HG03571 (cell line): Measurements from ENCODE around the gene NSMCE4A.
"Not testable (repeated sequence)": the region's sequence is repeated elsewhere in the genome, so short reads cannot be mapped to it uniquely, and the experiment has no call there.

ENCODE experiments used
- ATAC-seq: cut with Tn5 transposase; IDR thresholded peaks from one replicate; pipeline ENCODE4 v1.9.1; 2021; ENCODE audit not compliant: unreplicated experiment

The NSMCE4A gene

GRCh38 chr10:121990015-121990677 lies 15.1 kb upstream of the NSMCE4A start:
- no peak for ATAC-seq

GRCh38 chr10:121988361-121989324 lies 13.6 kb upstream of the NSMCE4A start, which contains the start of gene TACC2:
TSS of gene TACC2 (plus strand) at chr10:121989163. CDS start at chr10:122021982, 32,819 bp downstream.
- no peak for ATAC-seq

DNA sequence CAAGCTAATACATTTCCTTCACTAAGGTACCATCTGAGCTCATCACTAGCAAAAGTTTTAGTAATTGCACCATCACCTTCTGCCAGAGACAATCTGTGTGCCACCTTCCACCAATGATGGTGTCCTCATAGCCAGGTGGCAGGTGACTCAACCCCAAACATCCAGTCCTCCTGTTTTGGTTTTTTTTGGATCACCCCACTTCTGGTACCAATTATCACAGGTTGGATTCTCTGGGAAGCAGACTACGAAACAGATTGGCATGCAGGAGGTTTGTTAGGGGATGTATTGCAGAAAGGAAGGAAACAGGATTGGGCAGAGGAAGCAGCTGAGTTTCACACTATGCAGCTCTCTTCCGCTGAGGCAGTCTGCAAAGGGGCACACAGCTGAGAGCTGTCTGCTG lies 9.4 kb upstream of the NSMCE4A start:
- ATAC-seq, result no peak

DNA sequence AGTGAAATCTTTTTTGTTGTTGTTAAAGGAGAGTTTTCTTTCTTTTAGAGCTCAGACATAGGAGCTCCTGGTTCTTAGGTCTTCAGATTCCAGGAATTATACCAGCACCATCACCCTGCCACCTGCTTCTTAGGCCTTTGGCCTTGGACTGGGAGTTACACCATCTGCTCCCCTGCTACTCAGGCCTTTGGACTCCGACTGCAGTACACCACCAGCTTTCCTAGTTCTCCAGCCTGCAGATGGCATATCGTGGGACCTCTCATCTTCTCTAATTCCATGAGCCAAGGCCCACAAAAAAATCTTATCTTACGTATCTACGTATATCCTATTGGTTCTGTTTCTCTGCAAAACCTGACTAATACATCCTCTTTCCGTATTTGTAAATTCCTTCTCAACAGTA lies 8.8 kb upstream of the NSMCE4A start:
- ATAC-seq, result no peak

GRCh38 chr10:121981346-121981745 lies 6.3 kb upstream of the NSMCE4A start:
- no peak for ATAC-seq

DNA sequence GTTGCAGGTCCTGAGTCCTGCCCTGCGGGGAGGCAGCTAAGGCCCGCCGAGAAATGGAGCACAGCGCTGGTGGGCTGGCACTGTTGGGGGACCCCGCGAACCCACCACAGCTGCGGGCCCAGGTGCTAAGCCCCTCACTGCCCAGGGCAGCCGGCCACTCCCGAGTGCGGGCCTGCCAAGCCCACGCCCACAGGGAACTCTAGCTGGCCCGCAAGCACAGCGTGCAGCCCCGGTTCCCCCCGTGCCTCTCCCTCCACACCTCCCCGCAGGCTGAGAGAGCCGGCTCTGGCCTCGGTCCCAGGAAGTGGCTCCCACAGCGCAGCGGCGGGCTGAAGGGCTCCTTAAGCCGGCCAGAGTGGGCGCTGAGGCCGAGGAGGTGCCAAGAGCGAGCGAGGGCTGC lies 3.5 kb upstream of the NSMCE4A start:
- ATAC-seq, result no peak

GRCh38 chr10:121976607-121977006 lies 1.6 kb upstream of the NSMCE4A start:
- ATAC-seq, result no peak

DNA sequence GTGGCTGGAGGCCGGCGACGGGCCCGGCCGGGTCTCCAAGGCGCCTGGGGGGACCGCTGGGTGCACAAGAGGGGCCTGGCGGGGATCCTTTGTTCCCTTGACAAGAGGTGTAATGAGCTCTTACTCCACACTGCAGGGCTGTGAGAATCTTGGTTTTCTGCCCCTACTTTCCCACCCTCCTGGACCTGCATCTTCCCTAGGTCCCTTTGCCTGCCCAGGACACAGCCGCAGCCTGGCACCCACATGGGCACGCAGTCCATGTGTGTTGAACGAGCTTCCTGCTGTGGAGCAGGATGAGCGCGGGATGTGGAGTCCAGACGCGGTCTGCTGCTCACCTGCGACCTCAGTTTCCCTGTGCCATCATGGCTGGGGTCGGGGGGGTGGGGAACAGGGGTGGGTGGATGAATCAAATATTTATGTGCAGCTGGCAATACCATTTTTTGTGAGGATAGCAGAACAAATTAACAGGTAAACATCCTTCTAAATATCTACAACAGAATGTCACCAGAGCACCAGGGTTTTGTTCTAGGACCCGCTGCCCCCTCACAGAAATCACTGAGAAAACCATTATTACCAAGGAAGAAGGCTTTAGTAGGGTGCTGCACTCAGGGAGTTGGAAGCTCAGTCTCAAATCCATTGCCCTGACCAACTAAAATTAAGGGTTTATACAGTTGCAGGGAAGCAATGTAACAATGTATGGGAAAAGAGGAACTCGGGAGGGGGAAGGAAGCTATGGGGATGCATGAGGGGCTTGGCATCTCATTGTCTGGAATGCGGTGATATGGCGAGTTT lies 474 bp upstream of the NSMCE4A start:
- no peak for ATAC-seq

- no peak for ATAC-seq
Observed at GRCh38 chr10:121974019-121974534, 940 bp downstream of the NSMCE4A start.

DNA sequence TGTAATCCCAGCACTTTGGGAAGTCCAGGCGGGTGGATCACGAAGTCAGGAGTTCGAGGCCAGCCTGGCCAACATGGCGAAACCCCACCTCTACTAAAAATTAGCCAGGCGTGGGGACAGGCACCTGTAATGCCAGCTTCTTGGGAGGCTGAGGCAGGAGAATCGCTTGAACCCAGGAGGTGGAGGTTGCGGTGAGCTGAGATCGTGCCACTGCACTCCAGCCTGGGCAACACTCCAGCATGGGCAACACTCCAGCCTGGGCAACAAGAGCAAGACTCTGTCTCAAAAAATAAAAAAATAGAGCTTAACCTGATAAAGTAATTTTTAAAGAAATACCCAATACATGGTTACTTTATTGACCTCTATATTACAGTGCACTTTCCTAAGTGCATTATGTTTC lies 5.9 kb downstream of the NSMCE4A start:
- ATAC-seq, result not testable (repeated sequence)

- no peak for ATAC-seq
Observed at GRCh38 chr10:121965996-121966395, 9.0 kb downstream of the NSMCE4A start.

DNA sequence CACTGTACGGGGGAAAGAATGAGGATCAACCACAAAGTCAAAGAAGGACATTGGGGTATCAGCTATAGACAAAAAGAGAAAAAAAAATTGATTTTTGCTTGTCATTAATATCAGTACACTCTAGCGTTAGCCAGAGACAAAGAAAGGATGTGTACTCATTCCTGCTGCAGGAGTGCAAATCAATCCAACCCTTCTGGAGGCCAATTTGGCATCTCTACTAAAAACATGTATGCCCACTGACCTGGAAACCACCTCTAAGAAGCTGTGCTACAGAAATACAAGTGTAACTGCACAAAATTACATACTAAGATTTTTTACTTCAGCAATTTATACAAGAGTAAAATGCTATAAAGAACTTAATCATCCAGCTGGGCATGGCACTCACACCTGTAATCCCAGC lies 13.6 kb downstream of the NSMCE4A start:
- ATAC-seq, result no peak

- no peak for ATAC-seq
Observed at GRCh38 chr10:121959671-121960070, 15.3 kb downstream of the NSMCE4A start.

DNA sequence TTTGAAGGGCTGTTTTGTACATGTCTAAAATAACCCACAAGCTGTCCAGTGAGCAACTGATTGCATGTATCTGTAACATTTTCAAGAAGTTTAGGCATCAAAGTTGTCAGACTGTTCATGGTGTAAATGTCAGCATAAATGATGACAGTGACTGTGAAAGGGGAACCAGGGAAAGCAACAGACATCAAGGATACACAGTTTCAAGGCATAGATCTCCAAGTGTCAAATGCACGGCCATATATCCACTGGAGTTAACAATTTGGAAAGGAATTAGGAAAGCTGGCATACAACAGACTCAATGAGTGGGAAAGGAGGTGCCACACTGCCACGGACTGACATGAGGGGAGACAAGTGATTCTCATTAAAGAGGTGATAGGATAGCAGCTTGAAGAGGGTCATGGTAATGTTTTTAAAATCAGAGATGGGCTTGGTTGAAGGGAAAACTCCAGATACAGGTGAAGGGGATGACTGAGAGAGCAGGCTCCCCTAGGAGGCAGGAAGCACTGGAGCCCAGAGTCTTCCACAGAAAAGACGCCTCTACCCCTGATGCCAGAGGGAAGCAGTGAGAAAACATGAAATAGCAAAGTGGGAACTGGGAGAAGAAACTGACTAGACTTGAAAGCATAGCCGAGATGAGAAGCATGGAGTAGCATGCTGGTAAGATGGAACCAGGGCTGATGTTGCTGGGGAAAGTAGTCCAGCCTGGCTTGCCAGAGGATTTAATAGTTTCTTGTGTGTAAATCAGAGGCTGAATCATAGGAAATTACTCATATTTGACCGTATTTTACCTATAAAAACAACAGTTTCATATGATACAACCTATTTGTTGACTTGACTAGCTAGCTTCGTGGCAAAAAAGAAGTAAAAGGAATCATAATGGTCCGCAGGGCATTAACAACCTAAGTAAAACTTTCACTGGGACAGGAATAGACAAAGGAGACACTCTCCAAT lies 18.6 kb downstream of the NSMCE4A start:
- ATAC-seq, result no peak

DNA sequence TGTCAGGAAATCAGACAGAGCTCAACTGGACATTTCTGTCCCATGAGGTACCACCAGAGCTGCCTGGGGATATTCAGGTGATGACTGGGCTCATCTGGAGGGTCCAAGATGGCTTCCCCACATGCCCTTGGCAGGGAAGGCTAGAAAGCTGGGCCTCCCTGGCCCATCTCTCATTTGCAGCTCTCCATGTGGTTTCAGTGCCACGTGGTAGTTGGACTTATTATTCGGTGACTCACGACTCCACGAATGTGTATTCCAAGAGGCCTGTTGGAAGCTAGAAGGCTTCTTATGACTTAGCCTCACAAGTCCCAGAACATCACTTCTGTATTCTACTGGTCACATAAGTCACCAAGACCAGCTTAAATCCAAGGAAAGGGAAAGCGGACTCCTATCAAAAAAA lies 22.8 kb downstream of the NSMCE4A start:
- no peak for ATAC-seq

- no peak for ATAC-seq
Observed at GRCh38 chr10:121949451-121949850, 25.6 kb downstream of the NSMCE4A start.

DNA sequence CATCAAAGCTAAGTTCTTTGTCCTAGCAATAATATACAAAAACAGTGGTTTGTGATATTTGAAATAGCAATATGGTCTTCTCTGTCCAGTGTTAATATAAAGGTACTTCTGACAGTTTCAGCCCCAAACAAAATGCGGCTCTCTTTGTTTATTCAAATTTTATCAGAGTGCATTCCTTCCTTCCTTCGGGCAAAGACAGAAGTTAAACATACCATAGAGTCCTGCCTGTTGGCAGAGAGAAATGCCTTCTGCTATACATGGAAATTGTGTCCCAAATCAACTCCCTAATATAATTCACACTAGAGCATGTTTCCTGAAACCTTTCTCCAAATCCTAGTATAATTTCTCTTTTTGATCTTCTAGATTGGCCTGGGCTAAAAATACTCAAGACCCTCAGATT lies 26.0 kb downstream of the NSMCE4A start:
- ATAC-seq, result no peak

DNA sequence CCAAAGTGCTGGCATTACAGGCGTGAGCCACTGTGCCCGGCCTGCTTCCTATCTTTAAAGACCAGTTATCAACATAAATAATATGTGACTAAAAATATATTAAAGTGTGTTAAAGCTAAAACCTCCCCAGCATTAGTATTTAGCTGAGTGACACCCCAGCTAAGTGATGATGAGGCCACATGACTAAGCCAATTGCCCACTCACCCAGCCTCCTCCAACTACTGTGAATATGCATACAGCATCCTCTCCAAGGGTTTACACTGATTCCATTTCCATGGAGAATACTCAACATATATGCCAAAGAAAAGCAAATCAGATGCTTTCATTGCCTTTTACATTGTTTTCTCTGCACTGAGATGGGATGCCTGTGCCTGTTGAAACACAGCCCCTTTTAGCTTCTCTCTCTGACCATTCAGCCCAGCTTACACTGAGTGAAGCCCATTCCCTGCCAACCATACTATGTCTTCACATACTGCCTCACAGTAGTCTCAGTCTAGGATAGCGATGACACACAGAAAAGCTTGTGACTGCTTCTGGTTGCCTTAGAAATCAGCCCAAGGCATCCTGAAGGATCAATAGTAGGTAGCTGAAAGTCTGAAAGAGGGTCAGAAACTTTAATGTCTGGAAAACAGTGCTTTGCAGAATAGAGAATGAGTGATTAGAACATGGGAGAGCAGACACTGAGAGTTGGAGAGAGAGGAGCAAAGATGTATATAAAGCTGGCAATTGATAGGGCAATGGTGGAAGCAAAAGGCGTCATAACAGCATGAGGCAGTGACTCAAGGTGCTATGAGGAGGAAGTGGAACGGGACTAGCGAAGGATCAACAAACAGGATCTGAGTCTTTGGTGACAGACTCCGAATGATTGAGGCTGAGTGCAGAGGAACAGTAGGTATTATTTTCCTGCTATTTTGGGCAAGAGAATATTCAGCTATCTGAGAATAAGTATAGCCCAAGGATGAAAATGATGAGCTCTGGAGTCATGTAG lies 27.4 kb downstream of the NSMCE4A start:
- no peak for ATAC-seq
